GM12878 (cell line): ENCODE measurements around the gene GBGT1. TPM values are rescaled to one million over a fixed set of nuclear protein-coding genes. Genes with fewer than 3 reads are reported as not detected.
"Not testable (repeated sequence)": the region's sequence is repeated elsewhere in the genome, so short reads cannot be mapped to it uniquely, and the experiment has no call there.

Experiments
- ATAC-seq: fragments of 200-7000 bp; cut with Tn5 transposase; 3 replicates; pipeline ENCODE4 v1.9.1; 2020; ENCODE audit warnings: mild to moderate bottlenecking, moderate library complexity
- BruUV-seq: library from RNA; stranded (reverse); fragments of 400-500 nt; replicated peaks from 2 replicates; lab custom pipeline; 2021; lab: Mats Ljungman, UMichigan
- CTCF ChIA-PET: fragments of 300-600 bp; sonication (Branson Sonifier 250); formaldehyde crosslinking; extraction: SDS; loops from one replicate; lab custom pipeline; 2021; ENCODE audit warnings: inconsistent platforms; lab: Yijun Ruan, JAX
- POLR2A ChIA-PET: fragments of 350-600 bp; formaldehyde crosslinking; extraction: SDS; loops from one replicate; lab custom pipeline; 2021; ENCODE audit warnings: inconsistent platforms; lab: Charles Lee
- RAD21 ChIA-PET: fragments of 300-600 bp; sonication (Branson Sonifier 250); formaldehyde crosslinking; loops from one replicate; lab custom pipeline; 2023; ENCODE audit warnings: antibody characterized with exemption; ENCODE audit not compliant: unreplicated experiment; lab: Charles Lee
- SMC1A ChIA-PET: fragments of 300-600 bp; sonication (Branson Sonifier 250); formaldehyde crosslinking; loops from one replicate; lab custom pipeline; 2023; ENCODE audit not compliant: unreplicated experiment, uncharacterized antibody; lab: Charles Lee
- DNase-seq: peaks from one replicate; pipeline ENCODE4 v3.0.0-alpha.2; 2011; ENCODE audit warnings: low read depth, low spot score
- FAIRE-seq: peaks from 3 replicates; lab custom pipeline; 2011; peaks lifted over from hg19 to GRCh38; lab: Jason Lieb, UNC
- H2AFZ ChIP-seq: 2 replicates; pipeline ENCODE4 v1.6.0; 2011; ENCODE audit warnings: low read depth, low read length, control low read depth; ENCODE audit not compliant: control insufficient read depth
- H3K27ac ChIP-seq: 2 replicates; pipeline ENCODE4 v1.5.1; 2011; ENCODE audit warnings: control low read depth; ENCODE audit not compliant: control insufficient read depth, insufficient read depth
- H3K27me3 ChIP-seq, 2 experiments: replicated peaks in 1 of 2; 2 replicates each; pipeline versions ENCODE4 v1.6.0 to v1.6.1; 2011; ENCODE audit warnings: low read length in 1 of 2; ENCODE audit not compliant: control insufficient read depth in 2 of 2, insufficient read depth in 2 of 2
- H3K36me3 ChIP-seq, 2 experiments: 2 replicates each; pipeline ENCODE4 v1.5.1; 2011; ENCODE audit warnings: low read length in 1 of 2; ENCODE audit not compliant: control insufficient read depth in 2 of 2, insufficient read depth in 2 of 2
- H3K4me1 ChIP-seq: 2 replicates; pipeline ENCODE4 v1.6.1; 2011; ENCODE audit warnings: mild to moderate bottlenecking, low read length, moderate library complexity, mixed read lengths; ENCODE audit not compliant: control insufficient read depth, insufficient read depth
- H3K4me2 ChIP-seq: 2 replicates; pipeline ENCODE4 v1.6.0; 2011; ENCODE audit warnings: control low read depth; ENCODE audit not compliant: control insufficient read depth, insufficient read depth
- H3K4me3 ChIP-seq: fragments of 200-600 bp; sonication (generic); 2 replicates; pipeline ENCODE4 v1.5.1; 2016
- H3K79me2 ChIP-seq: 2 replicates; pipeline ENCODE4 v1.6.0; 2011; ENCODE audit warnings: low read length; ENCODE audit not compliant: control insufficient read depth, insufficient read depth
- H3K9ac ChIP-seq: 2 replicates; pipeline ENCODE4 v1.8.0; 2011; ENCODE audit warnings: low read length, control low read depth, mixed read lengths; ENCODE audit not compliant: control insufficient read depth, insufficient read depth
- H3K9me3 ChIP-seq: replicated peaks from 3 replicates; pipeline ENCODE4 v1.5.1; 2011; ENCODE audit warnings: mild to moderate bottlenecking, low read length; ENCODE audit not compliant: control insufficient read depth, insufficient read depth
- H4K20me1 ChIP-seq: 2 replicates; pipeline ENCODE4 v1.6.0; 2011; ENCODE audit not compliant: control insufficient read depth, insufficient read depth
- WGBS: methylation state at CpG from one replicate; pipeline ENCODE4 v1.1.6; 2016; ENCODE audit warnings: low lambda C conversion rate; ENCODE audit not compliant: insufficient replicate concordance, insufficient coverage; ENCODE audit errors: missing lambda C conversion rate; 5-methylcytosine and 5-hydroxymethylcytosine counted together
- in situ Hi-C: fragments of 300-500 bp; cut with MboI; formaldehyde crosslinking; loops from 9 replicates; pipeline ENCODE4 v1.14.3; 2018; ENCODE audit warnings: mixed read lengths
- intact Hi-C: fragments of 100-400 bp; cut with micrococcal nuclease; formaldehyde crosslinking; loops from one replicate; pipeline ENCODE4 v1.14.2; 2022; ENCODE audit not compliant: unreplicated experiment
- polyA plus RNA-seq, 11 experiments: library from polyadenylated mRNA; depleted of rRNA in 4 of 11; unstranded in 6 of 11; stranded (reverse) in 5 of 11; fragments of >200 nt; fragmentation: Nextera tagmentation in 4 of 11; fragmentation: Illumina TruSeq in 1 of 11; extraction: Ambion mirVana in 4 of 11; extraction: Trizol in 1 of 11; gene quantifications; 1 replicate in 1 of 11; 2 replicates in 10 of 11; pipeline versions ENCODE4 v1.2.1 to v1.2.3, GENCODE V29; 2011 to 2016; ENCODE audit warnings: inconsistent platforms in 2 of 11, missing spikeins in 2 of 11, low read depth in 1 of 11
- total RNA-seq, 4 experiments: library from RNA; depleted of rRNA in 3 of 4; stranded (reverse); fragments of >200 nt in 3 of 4; fragmentation: Illumina TruSeq in 1 of 4; extraction: Trizol in 1 of 4; gene quantifications; 2 replicates each; pipeline versions ENCODE4 v1.2.1 to v1.2.3, GENCODE V29; 2013 to 2021

GBGT1 gene
- total and polyA plus RNA-seq, 10 of the 15 experiments (the other 5 are each of a cell fraction or from before 2014, with no cell fraction given) = 0.08 to 1.9 (median 0.49) TPM

GRCh38 chr9:133209327-133210201 is 45.9 kb upstream of the GBGT1 start:
- H4K20me1 ChIP-seq, CTCF ChIA-PET, H3K79me2 ChIP-seq, H3K27ac ChIP-seq, RAD21 ChIA-PET, ATAC-seq, H3K9ac ChIP-seq, H3K27me3 ChIP-seq, H3K36me3 ChIP-seq, DNase-seq, H2AFZ ChIP-seq, SMC1A ChIA-PET, POLR2A ChIA-PET, H3K4me2 ChIP-seq, in situ Hi-C loops, H3K4me3 ChIP-seq, FAIRE-seq, BruUV-seq, H3K4me1 ChIP-seq, H3K9me3 ChIP-seq, intact Hi-C loops: not testable (repeated sequence)
- WGBS = 54% methylated on average over 29 of the region's 29 CpGs

GRCh38 chr9:133208880-133209300 is 45.2 kb upstream of the GBGT1 start, which contains the start of gene OBP2B:
Gene OBP2B (minus strand): TSS chr9:133209250. CDS start chr9:133209199, 51 bp downstream.
- H3K4me1 ChIP-seq, H3K27me3 ChIP-seq, SMC1A ChIA-PET, H3K36me3 ChIP-seq, H3K9me3 ChIP-seq, CTCF ChIA-PET, H3K4me3 ChIP-seq, intact Hi-C loops, FAIRE-seq, H4K20me1 ChIP-seq, H3K27ac ChIP-seq, H3K9ac ChIP-seq, H3K79me2 ChIP-seq, H3K4me2 ChIP-seq, POLR2A ChIA-PET, H2AFZ ChIP-seq, RAD21 ChIA-PET, DNase-seq, ATAC-seq, BruUV-seq, in situ Hi-C loops: not testable (repeated sequence)
- 29% methylated on average over 13 of the region's 18 CpGs for WGBS

GRCh38 chr9:133208171-133208879 is 44.6 kb upstream of the GBGT1 start:
- RAD21 ChIA-PET, H4K20me1 ChIP-seq, FAIRE-seq, POLR2A ChIA-PET, in situ Hi-C loops, BruUV-seq, H3K27me3 ChIP-seq, H3K4me3 ChIP-seq, H3K4me1 ChIP-seq, H2AFZ ChIP-seq, intact Hi-C loops, H3K9me3 ChIP-seq, H3K27ac ChIP-seq, ATAC-seq, H3K79me2 ChIP-seq, DNase-seq, H3K9ac ChIP-seq, H3K4me2 ChIP-seq, SMC1A ChIA-PET, H3K36me3 ChIP-seq: not testable (repeated sequence)
- WGBS = 46% methylated on average over 12 of the region's 16 CpGs
- CTCF ChIA-PET = interaction anchor here (1.4 kb wide), 1 partner anchor 22 kb away, joined by 4 read pairs; no protein-coding TSS in a partner anchor
